ENCODE measurements around the gene PAF1.

Gene PAF1

DNA sequence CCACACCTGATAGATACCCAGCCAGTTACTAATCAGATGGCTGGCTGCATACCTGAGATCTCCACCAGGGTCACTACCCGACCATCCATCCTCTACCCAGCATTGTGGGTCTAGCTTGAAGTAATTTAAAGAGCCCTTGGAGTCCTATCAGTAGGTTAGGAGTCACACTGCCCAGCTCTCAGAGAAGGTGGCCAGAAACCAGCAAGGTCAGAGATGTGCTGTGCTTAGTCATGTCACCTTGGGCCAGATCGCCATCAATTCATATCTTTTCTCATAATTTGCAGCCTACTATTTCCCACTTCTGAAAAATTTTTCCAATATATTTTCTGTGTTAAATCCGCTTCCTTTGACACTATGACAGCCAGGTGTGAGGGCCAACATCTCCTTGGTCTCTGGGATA is 34.8 kb downstream of the PAF1 start:
- TF ChIP-seq, protein P1, sequence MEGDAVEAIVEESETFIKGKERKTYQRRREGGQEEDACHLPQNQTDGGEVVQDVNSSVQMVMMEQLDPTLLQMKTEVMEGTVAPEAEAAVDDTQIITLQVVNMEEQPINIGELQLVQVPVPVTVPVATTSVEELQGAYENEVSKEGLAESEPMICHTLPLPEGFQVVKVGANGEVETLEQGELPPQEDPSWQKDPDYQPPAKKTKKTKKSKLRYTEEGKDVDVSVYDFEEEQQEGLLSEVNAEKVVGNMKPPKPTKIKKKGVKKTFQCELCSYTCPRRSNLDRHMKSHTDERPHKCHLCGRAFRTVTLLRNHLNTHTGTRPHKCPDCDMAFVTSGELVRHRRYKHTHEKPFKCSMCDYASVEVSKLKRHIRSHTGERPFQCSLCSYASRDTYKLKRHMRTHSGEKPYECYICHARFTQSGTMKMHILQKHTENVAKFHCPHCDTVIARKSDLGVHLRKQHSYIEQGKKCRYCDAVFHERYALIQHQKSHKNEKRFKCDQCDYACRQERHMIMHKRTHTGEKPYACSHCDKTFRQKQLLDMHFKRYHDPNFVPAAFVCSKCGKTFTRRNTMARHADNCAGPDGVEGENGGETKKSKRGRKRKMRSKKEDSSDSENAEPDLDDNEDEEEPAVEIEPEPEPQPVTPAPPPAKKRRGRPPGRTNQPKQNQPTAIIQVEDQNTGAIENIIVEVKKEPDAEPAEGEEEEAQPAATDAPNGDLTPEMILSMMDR (IDR thresholded peaks at IDR 0.05; ENCODE audit: insufficient read depth, low read length, missing control alignments) = no peak
- POLR2A ChIA-PET = interaction anchor here (0.9 kb wide), 1 partner anchor 9 kb away, joined by 3 read pairs; no protein-coding TSS in a partner anchor
- no peak for DNase-seq (ENCODE audit: low read depth, low spot score)
- no peak overlapping the region for H3K4me3 ChIP-seq (ENCODE audit: low read depth, low read length)
- CTCF ChIA-PET = interaction anchor here (1.5 to 1.6 kb wide), 3 partner anchors 9 to 234 kb away, joined by 6 to 9 read pairs (median 7); no protein-coding TSS in a partner anchor

DNA sequence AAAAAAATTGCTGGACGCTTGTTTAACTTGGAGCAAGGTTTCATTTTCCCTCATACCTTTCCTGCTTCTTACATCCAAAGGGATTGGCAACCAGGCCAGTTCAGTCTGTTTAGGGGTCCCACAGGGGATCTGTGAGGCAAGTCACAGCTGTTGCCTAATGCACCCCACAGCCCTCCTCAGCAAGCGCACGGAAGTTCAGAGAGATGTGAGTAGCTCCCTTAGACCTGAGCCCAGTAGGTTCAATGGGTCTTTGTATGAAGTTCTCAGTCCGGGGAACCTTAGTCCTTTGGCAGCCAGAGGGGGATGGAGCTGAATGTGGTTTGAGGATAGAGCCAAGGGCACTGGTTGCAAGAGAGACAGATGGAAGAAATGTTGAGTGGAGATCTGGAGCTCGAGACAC is 35.7 kb downstream of the PAF1 start:
- TF ChIP-seq, protein P1 (IDR thresholded peaks at IDR 0.05; ENCODE audit: insufficient read depth, low read length, missing control alignments) = no peak
- no peak for DNase-seq (ENCODE audit: low read depth, low spot score)
- no peak overlapping the region for H3K4me3 ChIP-seq (ENCODE audit: low read depth, low read length)
- ChIA-PET POLR2A (interaction anchor here (0.9 kb wide), 1 partner anchor 8 kb away, joined by 3 read pairs; no protein-coding TSS in a partner anchor), CTCF (interaction anchor here (1.5 to 1.6 kb wide), 3 partner anchors 9 to 233 kb away, joined by 6 to 7 read pairs (median 6); partner anchors contain the start of gene SAMD4B)

DNA sequence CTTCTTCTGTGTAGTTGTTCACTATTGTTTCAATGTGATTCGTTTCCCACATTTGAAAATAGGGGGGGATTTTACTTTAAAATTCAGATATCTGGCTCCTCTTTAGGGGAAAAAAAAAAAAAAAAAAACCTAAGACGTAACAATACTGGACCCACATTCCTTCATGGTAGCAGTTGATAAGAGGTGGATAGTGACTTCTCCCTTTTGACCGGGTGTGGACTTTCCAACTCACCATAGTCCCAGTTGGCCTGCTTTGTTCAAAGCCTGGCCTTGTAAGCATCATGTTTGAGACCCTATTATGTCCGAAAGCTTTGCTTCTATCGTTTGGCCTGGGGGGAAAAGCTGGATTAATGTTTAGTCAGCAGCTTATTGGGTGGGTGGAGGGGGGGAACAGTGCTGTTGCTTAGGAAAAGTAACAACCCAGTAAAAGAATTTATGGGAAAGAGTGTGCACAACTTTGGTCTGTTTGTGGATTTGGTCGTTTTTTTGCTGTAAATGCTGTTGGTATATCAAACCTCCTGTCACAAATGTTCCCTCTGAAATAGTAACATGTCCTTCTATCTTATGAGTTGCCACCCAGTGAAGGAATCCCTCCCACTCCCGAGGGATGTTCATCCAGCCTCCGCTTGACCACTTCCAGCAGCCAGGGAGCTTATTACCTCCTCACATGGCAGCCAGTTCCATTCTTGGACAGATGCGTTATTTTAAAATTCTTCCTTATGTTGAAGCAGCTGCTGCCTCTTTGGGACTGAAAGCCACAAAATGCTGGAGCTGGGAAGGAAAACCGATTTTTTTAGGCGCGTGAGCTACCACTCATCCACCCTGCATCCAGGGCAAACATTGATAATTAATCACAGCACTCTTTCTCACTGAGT is 38.3 kb downstream of the PAF1 start:
- ChIA-PET CTCF (interaction anchor here (0.9 to 1.6 kb wide), 4 partner anchors 10 to 230 kb away, joined by 3 to 7 read pairs (median 4); partner anchors contain the start of gene SAMD4B), POLR2A (no interaction called here)
- no peak overlapping the region for H3K4me3 ChIP-seq (ENCODE audit: low read depth, low read length)
- DNase-seq (ENCODE audit: low read depth, low spot score) = no peak
- TF ChIP-seq, protein P1 (IDR thresholded peaks at IDR 0.05; ENCODE audit: insufficient read depth, low read length, missing control alignments) = no peak

DNA sequence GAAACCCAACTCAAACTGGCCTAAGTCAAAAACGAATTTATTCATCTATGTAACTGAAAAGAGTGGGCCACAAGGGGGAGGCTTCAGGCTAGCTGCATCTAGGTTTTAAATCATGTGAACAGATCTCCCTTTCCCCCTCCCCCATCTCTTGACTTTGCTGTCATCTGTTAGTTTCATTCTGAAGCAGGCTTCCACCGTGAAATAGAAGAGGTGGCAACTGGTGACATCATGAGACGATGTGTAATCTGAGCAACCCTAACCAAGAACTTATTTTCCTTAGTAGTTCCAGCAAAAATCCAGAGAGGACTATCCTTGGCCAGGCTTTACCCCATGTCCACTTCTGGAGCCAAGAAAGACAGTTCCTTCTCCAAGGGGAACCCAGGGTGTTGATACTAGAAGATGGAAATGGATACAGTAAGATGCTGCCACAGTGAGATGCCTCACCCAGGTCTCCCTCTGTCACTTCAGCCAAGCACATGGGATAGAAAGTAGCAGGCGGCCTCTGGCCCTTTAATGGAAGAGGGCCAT is 39.3 kb downstream of the PAF1 start:
- ChIA-PET CTCF (no interaction called here), POLR2A (interaction anchor here (0.6 kb wide), 1 partner anchor 53 kb away, joined by 3 read pairs; no protein-coding TSS in a partner anchor)
- no peak for DNase-seq (ENCODE audit: low read depth, low spot score)
- H3K4me3 ChIP-seq (ENCODE audit: low read depth, low read length) = no peak overlapping the region
- TF ChIP-seq, protein P1 (IDR thresholded peaks at IDR 0.05; ENCODE audit: insufficient read depth, low read length, missing control alignments) = no peak

DNA sequence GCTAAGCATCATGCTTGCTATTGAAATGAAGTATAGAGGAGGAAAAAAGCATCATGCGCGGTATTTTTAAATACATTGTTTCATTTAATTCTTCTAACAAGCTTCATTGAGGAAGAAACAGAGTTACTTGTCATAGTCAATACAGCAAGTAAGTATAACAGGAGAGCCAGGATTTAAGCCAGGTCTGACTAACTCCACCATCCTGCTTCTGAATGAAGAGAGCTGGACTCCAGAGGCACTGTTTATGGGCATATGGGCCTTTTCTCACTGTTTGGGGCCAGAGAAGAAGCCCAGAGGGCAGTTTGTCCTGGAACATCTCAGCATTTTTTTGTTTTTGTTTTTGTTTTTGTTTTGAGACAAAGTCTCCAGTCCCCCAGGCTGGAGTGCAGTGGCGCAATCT is 40.8 kb downstream of the PAF1 start:
- no peak for DNase-seq (ENCODE audit: low read depth, low spot score)
- no peak overlapping the region for H3K4me3 ChIP-seq (ENCODE audit: low read depth, low read length)
- ChIA-PET POLR2A (no interaction called here), CTCF (interaction anchor here (0.8 to 1.1 kb wide), 4 partner anchors 8 to 227 kb away, joined by 3 to 4 read pairs (median 3); partner anchors contain the start of gene SAMD4B)
- TF ChIP-seq, protein P1 (IDR thresholded peaks at IDR 0.05; ENCODE audit: insufficient read depth, low read length, missing control alignments) = no peak

DNA sequence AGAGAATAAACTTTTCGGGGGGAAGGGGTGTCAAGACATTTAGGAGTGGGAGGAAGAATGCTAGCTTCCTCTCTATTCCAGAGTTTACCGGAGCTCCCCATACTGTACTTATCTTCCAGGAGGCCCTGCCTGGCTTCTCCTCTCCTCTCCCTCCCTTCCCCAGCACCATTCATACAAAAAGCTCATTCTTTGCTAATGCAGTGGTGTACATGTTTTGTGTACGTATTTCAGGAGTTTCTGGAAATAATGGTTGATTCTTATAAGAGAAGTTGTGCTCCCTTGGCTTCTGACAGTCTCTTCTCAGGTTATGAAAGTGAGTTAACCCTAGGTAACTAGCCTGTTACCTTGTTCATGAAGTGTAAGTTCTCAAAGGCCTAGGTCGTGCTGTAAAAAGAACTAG is 41.6 kb downstream of the PAF1 start:
- ChIA-PET CTCF (interaction anchor here (0.9 to 1.1 kb wide), 2 partner anchors 49 to 226 kb away, joined by 3 read pairs; no protein-coding TSS in a partner anchor), POLR2A (no interaction called here)
- DNase-seq (ENCODE audit: low read depth, low spot score) = no peak
- TF ChIP-seq, protein P1 (IDR thresholded peaks at IDR 0.05; ENCODE audit: insufficient read depth, low read length, missing control alignments) = no peak
- H3K4me3 ChIP-seq (ENCODE audit: low read depth, low read length) = no peak overlapping the region

Measured in AG04449 (cell line).